Vagina (tissue), 2 donors: ENCODE measurements around the gene NCOA3.

ENCODE experiments used
- POLR2A ChIP-seq, 2 donors: fragments of 450-650 bp; IDR thresholded peaks; one replicate each; pipeline ENCODE4 v1.6.1; 2017; ENCODE audit warnings: antibody characterized with exemption in 2 of 2, mild to moderate bottlenecking in 2 of 2, moderate library complexity in 2 of 2
- POLR2AphosphoS5 ChIP-seq, 2 donors: sonication (generic); formaldehyde crosslinking; IDR thresholded peaks; one replicate each; pipeline ENCODE4 v1.9.0; 2017; ENCODE audit warnings: antibody characterized with exemption in 2 of 2, mild to moderate bottlenecking in 2 of 2, low read depth in 1 of 2; ENCODE audit not compliant: insufficient read depth in 1 of 2
- TF ChIP-seq, protein P1 (sequence below), 3 experiments: fragments of 450-650 bp in 2 of 3; fragments of 200-600 bp in 1 of 3; sonication (generic) in 1 of 3; IDR thresholded peaks; one replicate each; pipeline ENCODE4 v1.5.1; 2017 to 2019; ENCODE audit warnings: antibody characterized with exemption in 3 of 3, mild to moderate bottlenecking in 2 of 3, moderate library complexity in 2 of 3

DNA sequence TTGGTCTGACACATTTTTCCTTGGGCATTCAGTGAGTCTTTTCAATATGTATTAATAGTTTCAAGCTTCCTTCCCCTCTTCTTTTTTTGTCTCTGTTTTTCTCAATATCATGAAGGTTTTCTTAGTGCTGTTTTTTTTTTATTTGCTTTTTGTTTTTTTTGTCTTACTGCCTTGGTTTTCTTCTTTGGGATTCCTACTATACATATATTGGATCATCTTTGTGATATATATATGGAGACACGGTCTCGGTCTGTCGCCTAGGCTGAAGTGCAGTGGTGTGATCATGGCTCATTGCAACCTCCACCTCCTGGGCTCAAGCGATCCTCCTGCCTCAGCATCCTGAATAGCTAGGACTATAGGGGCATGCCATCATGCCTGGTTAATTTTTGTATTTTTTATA is 43.8 kb downstream of the NCOA3 start:
- TF ChIP-seq, protein P1, sequence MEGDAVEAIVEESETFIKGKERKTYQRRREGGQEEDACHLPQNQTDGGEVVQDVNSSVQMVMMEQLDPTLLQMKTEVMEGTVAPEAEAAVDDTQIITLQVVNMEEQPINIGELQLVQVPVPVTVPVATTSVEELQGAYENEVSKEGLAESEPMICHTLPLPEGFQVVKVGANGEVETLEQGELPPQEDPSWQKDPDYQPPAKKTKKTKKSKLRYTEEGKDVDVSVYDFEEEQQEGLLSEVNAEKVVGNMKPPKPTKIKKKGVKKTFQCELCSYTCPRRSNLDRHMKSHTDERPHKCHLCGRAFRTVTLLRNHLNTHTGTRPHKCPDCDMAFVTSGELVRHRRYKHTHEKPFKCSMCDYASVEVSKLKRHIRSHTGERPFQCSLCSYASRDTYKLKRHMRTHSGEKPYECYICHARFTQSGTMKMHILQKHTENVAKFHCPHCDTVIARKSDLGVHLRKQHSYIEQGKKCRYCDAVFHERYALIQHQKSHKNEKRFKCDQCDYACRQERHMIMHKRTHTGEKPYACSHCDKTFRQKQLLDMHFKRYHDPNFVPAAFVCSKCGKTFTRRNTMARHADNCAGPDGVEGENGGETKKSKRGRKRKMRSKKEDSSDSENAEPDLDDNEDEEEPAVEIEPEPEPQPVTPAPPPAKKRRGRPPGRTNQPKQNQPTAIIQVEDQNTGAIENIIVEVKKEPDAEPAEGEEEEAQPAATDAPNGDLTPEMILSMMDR (IDR thresholded peaks at IDR 0.05): no peak
- no peak for TF ChIP-seq POLR2A (IDR thresholded peaks at IDR 0.05)
- TF ChIP-seq POLR2AphosphoS5 (IDR thresholded peaks at IDR 0.05; ENCODE audit: insufficient read depth in 1 of 2, low read depth in 1 of 2): no peak
